ENCODE data around the gene HLA-DOB. TPM values are rescaled to one million over a fixed set of nuclear protein-coding genes. Genes with fewer than 3 reads are reported as not detected.
"Not testable (repeated sequence)": the region's sequence is repeated elsewhere in the genome, so short reads cannot be mapped to it uniquely, and the experiment has no call there.

HLA-DOB gene
- total RNA-seq, 1 experiment from 2014 or later, result 0.13 TPM

- no peak for DNase-seq (ENCODE audit: low read depth)
Observed at GRCh38 chr6:32815115-32815514, 1.7 kb downstream of the HLA-DOB start.

GRCh38 chr6:32814145-32814544, 2.7 kb downstream of the HLA-DOB start:
- DNase-seq (ENCODE audit: low read depth), result no peak

GRCh38 chr6:32809171-32809570, 7.6 kb downstream of the HLA-DOB start:
- no peak for DNase-seq (ENCODE audit: low read depth)

- no peak for DNase-seq (ENCODE audit: low read depth)
Observed at GRCh38 chr6:32807020-32807580, 9.7 kb downstream of the HLA-DOB start.

GRCh38 chr6:32805404-32805803, 11.4 kb downstream of the HLA-DOB start:
- DNase-seq (ENCODE audit: low read depth), result not testable (repeated sequence)

GRCh38 chr6:32803416-32803815, 13.4 kb downstream of the HLA-DOB start:
- no peak for DNase-seq (ENCODE audit: low read depth)

- DNase-seq (ENCODE audit: low read depth), result no peak
Observed at GRCh38 chr6:32799740-32800139, 17.1 kb downstream of the HLA-DOB start.

GRCh38 chr6:32799168-32799567, 17.6 kb downstream of the HLA-DOB start:
- no peak for DNase-seq (ENCODE audit: low read depth)

GRCh38 chr6:32796848-32797776, 19.7 kb downstream of the HLA-DOB start:
- no peak for DNase-seq (ENCODE audit: low read depth)

- no peak for DNase-seq (ENCODE audit: low read depth)
Observed at GRCh38 chr6:32794510-32794909, 22.3 kb downstream of the HLA-DOB start.

GRCh38 chr6:32792901-32793435, 23.8 kb downstream of the HLA-DOB start:
- no peak for DNase-seq (ENCODE audit: low read depth)

GRCh38 chr6:32790306-32790705, 26.5 kb downstream of the HLA-DOB start:
- DNase-seq (ENCODE audit: low read depth), result peak; percentile 42

GRCh38 chr6:32785781-32786533, 30.8 kb downstream of the HLA-DOB start:
- DNase-seq (ENCODE audit: low read depth), result peak; percentile 52

- DNase-seq (ENCODE audit: low read depth), result not testable (repeated sequence)
Observed at GRCh38 chr6:32782923-32783322, 33.9 kb downstream of the HLA-DOB start.

- no peak for DNase-seq (ENCODE audit: low read depth)
Observed at GRCh38 chr6:32779036-32779435, 37.8 kb downstream of the HLA-DOB start.

- no peak for DNase-seq (ENCODE audit: low read depth)
Observed at GRCh38 chr6:32775071-32775470, 41.7 kb downstream of the HLA-DOB start.

- no peak for DNase-seq (ENCODE audit: low read depth)
Observed at GRCh38 chr6:32774426-32774825, 42.4 kb downstream of the HLA-DOB start.

- DNase-seq (ENCODE audit: low read depth), result peak; percentile 24
Observed at GRCh38 chr6:32772656-32773055, 44.1 kb downstream of the HLA-DOB start.

GRCh38 chr6:32764048-32764447, 52.8 kb downstream of the HLA-DOB start:
- no peak for DNase-seq (ENCODE audit: low read depth)

GRCh38 chr6:32763421-32763820, 53.4 kb downstream of the HLA-DOB start, which contains the start of gene HLA-DQB2:
Gene HLA-DQB2, minus strand, starts transcription at chr6:32763532. Its CDS starts 62 bp downstream, at chr6:32763470.
- no peak for DNase-seq (ENCODE audit: low read depth)
